Activated CD4-positive, alpha-beta T cell treated with anti-CD3 and anti-CD28 coated beads, Interleukin-2, Interleukin-4, amounts not matched to agents 100 ng/mL and 50 ng/mL, durations not matched to agents 16 hours and 8 hours (primary cell): ENCODE results near the gene IST1.
A peak's percentile ranks its signal among the peaks of the same experiment; 100 is the strongest.
"Not testable (repeated sequence)": the region's sequence is repeated elsewhere in the genome, so short reads cannot be mapped to it uniquely, and the experiment has no call there.

Experiments
- DNase-seq: peaks from one replicate; pipeline ENCODE4 v3.0.0-alpha.2; 2020; ENCODE audit warnings: low spot score

Gene IST1

GRCh38 chr16:71882505-71883167 lies 12.7 kb upstream of the IST1 start:
- DNase-seq = peak; percentile 90

- DNase-seq = no peak
Measured at GRCh38 chr16:71883168-71883848, 12.0 kb upstream of the IST1 start.

DNA sequence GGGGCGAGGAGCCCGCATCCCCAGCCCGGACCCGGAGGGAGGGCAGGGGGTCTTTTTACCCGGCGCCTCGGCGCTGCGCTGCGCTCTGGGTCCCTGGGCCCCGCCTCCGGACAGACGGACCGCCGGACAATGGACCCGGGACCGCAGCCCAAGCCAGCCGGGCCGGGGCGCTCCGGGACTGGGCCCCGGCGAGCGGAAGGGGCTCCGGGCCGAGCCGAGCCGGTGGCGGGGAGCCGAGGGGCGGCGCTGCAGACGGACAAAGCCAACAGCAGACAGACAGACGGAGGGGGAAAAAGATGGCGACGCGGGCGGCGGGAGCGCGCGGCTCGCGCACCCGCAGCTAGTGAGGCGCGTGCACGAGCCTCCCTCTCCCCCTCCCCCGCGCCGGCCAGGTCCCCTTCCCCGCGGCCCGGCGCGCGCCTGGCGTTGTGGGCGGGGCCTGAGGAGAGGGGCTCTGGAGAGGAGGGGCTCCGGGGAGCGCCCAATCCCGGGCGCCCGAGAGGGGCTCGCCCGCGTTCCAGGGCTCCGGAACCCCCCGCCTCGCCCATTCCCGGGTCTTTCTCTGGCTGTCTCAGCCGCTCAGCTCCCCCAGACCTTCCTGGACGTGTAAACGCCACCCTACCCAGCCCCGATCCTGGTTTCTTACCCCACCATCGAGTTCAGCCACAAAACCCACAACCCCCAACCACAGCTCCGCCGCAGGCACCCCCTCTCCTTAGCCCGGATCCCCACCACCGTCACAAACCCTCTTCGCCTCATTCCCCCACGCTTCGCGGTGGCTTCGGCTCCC lies 11.3 kb upstream of the IST1 start, which contains the start of gene ZNF821:
Gene ZNF821, minus strand, starts transcription at position 334 of the 790 bp plus-strand sequence. CDS start 4,236 bp downstream, outside the sequence.
- DNase-seq = peak; percentile 66

- no peak for DNase-seq
Measured at GRCh38 chr16:71885261-71885650, 10.1 kb upstream of the IST1 start.

DNA sequence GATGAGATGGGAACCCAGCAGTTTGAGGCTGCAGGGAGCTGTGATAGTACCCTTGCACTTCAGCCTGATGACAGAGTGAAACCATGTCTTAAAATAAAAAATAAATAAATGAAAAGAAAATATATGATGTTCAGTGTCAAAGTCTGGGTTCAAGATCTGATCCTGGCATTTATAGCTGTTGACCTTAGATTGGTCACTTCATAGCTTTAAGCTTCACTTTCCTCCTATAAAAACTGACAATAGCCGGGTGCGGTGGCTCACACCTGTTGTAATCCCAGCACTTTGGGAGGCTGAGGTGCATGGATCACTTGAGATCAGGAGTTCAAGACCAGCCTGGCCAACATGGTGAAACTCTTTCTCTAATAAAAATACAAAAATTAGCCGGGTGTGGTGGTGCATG lies 6.2 kb upstream of the IST1 start:
- DNase-seq = no peak

GRCh38 chr16:71893888-71894228 lies 1.5 kb upstream of the IST1 start:
- no peak for DNase-seq

GRCh38 chr16:71894229-71894920 lies 956 bp upstream of the IST1 start:
- DNase-seq = peak; percentile 38

GRCh38 chr16:71895679-71896365 lies 491 bp downstream of the IST1 start:
- DNase-seq = no peak

DNA sequence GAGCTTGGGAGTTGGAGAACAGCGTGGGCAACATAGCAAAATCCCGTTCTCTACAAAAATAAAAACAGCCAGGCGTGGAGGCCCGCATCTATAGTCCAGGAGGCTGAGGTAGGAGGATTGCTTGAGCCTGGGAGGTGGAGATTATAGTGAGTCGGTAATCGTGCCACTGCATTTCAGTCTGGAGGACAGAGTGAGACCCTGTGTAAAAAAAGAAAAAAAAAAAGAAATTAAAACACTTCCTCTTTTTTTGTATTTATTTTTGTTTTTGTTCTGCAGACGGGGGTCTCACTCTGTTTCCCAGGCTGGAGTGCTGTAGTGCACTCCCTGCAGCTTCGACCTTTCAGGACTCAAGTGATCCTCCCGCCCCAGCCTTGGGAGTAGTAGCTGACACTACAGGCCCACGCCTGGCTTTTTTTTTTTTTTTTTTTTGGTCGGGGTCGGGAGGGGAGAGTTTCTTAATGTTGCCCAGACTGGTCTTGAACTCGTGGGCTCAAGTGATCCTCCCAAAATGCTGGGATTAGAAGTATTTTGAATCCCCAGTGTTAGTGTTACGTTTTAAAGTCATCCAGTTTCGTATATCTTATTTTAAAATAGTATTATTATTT lies 1.5 kb downstream of the IST1 start:
- DNase-seq = no peak

DNA sequence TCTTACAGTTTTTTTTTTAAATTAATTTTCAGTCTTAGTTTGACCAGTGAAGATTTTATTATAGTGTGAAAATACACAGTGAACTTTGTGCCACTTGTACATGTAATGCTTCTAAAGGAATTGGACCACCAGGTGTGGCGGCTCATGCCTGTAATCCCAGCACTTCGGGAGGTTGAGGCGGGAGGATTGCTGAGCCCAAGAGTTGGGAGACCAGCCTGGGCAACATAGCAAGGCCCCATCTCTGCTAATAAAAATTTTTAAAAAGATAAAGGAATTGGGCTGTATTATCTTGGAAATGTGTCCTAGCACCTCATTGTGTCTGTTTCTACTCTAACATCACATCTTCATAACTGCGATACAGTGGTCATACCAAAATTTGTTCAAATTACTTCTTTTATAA lies 3.8 kb downstream of the IST1 start:
- DNase-seq = no peak

DNA sequence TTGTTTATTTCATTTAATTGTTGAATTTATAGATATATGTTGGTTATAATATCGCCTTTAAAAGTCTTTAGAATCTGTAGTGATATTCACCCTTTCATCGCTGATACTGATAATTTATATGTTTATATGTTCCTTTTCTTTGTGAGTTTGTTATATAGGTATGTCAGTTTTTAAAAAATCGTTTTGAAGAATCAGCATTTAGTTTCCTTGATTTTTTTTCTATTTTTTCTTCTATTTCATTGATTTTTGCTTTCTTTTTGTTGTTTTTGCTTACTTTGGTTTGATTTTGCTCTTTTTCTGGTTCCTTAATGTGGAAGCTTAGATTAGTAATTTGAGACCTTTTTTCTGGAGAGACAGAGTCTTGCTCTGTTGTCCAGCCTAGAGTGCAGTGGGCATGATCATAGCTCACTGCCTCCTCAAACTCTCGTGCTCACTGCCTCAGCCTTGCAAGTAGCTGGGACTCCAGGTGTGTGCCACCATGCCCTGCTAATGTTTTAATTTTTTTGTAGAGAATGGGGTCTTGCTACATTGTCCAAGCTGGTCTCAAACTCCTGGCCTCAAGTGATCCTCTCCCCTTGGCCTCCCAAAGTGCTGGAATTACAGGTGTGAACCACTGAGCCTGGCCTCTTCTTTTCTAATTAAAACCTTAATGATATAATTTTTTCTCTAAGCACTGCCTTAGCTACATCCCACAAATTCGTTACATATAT lies 7.5 kb downstream of the IST1 start:
- no peak for DNase-seq

DNA sequence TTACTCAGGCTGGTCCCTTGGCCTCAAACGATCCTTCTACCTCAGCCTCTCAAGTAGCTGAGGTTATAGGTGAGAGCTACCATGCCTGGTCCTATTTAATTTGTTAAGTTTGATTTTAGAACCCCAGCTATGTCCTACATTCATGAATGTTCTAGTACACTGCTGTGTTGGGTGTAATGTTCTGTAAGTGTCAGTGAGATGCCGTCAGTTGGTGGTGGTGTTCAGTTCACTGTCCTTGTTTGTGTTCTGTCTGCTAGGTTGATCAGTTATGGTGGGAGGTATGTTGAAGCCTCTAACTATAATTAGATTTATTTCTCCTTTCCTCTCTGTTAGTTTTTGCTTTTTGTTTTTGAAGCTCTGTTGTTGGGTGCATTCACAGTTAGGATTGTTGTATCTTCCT lies 8.3 kb downstream of the IST1 start:
- no peak for DNase-seq

DNA sequence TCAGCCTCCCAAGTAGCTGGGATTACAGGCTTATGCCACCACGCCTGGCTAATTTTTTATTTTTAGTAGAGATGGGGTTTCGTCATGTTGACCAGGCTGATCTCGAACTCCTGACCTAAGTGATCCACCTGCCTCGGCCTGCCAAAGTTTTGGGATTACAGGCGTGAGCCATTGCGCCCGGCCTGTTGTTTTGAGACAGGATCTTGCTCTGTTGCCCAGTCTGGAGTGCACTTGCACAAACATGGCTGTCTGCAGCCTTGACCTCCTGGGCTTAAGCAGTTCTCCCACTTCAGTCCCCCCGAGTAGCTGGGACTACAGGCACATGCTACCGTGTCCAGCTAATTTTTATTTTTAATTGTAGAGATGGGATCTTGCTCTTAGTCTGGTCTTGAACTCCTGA lies 8.9 kb downstream of the IST1 start:
- no peak for DNase-seq

DNA sequence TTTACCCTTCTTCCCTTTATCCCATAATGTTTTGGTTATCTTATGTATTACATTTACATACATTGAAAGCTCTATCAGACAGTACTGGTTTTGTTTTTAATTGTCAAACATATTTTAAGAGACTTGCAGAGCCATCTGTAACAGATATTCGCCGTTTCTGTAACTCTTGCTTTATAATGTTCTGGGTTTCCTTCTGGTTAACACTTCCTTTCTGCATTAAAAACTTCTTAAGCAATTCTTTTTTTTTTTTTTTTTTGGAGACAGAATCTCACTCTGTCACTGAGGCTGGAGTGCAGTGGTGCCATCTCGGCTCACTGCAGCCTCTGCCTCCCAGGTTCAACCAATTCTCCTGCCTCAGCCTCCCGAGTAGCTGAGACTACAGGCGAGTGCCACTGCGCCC lies 10.4 kb downstream of the IST1 start:
- not testable (repeated sequence) for DNase-seq

GRCh38 chr16:71911121-71911520 lies 15.8 kb downstream of the IST1 start:
- no peak for DNase-seq

- DNase-seq = no peak
Measured at GRCh38 chr16:71912534-71913275, 17.4 kb downstream of the IST1 start.

DNA sequence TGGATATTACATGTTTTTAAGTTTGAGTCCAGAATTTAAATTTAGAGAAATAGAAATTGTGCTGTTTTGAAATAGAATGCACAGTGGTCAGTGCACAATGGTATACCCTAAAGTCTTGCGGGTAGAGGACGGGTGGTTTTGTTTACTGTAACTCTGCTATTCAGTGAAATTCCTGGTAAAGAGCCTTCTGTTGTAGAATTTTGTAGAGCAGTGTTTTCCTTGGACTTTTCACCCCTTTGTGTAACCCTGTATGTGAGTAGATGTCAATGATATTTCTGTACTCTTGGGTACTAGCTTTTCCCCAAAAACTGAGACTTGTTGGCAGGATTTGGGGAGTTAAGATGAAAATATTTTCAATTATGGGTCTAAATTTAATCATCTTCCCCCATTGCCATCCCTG lies 19.5 kb downstream of the IST1 start:
- DNase-seq = no peak

GRCh38 chr16:71915350-71915749 lies 20.0 kb downstream of the IST1 start:
- DNase-seq = no peak

DNA sequence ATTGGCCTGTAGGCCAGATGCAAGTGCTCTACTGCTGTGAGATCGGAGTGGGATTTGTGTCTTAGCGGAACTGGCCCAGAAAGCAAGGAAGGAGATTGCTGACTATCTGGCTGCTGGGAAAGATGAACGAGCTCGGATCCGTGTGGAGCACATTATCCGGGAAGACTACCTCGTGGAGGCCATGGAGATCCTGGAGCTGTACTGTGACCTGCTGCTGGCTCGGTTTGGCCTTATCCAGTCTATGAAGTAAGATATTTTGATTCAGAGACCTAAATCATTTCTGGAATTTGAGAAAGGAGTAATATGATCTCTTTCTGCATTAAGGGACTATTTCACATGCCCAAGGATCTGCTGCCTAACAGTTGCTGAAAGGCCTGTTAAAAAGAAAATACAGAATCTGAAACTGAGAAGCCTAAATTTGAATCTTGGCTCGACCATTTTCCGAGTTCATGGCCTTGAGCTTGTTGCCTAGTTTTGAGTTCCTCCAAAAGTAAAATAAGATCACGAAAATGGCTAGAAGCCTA lies 21.1 kb downstream of the IST1 start:
- DNase-seq = no peak

DNA sequence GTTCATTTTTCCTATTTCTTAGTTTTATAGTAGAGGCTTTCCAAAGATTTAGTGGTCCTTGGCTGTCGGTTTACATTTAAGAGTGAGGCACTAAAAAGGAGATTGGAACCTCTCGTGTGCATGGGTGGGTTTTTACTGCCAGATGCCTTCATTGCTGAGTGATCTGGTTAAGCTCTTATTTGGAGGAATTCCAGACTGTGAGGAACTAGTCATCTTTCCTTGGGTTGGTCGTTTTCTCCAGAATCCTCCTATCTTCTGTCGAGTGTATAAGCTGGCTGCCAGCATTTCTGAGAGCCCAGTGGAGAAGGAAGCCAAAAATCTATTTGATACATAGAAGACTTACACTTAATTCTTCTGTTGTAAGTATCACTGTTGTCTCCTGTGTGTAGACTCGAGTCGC lies 22.6 kb downstream of the IST1 start:
- DNase-seq = no peak
